ENCODE measurements around the gene PACS2.

Gene PACS2

GRCh38 chr14:105394714-105395537 lies 80.4 kb downstream of the PACS2 start:
- TF ChIP-seq ZFP30 (CRISPR knock-in tag; IDR thresholded peaks at IDR 0.05) (no peak), CSRNP3 (CRISPR knock-in tag; IDR thresholded peaks at IDR 0.05) (no peak), ARNTL (CRISPR knock-in tag; IDR thresholded peaks at IDR 0.05; ENCODE audit: borderline replicate concordance, low read depth) (no peak), TOX (CRISPR knock-in tag; IDR thresholded peaks at IDR 0.05; ENCODE audit: borderline replicate concordance) (no peak)
- no peak for ATAC-seq

GRCh38 chr14:105395538-105395854 lies 80.9 kb downstream of the PACS2 start:
- no peak for ATAC-seq
- TF ChIP-seq ZFP30 (CRISPR knock-in tag; IDR thresholded peaks at IDR 0.05): no peak
- no peak for TF ChIP-seq CSRNP3 (CRISPR knock-in tag; IDR thresholded peaks at IDR 0.05)
- TF ChIP-seq OSR1 (CRISPR knock-in tag; IDR thresholded peaks at IDR 0.05): no peak
- TF ChIP-seq ZC3H10 (CRISPR knock-in tag; IDR thresholded peaks at IDR 0.05): no peak
- TF ChIP-seq PATZ1 (CRISPR knock-in tag; IDR thresholded peaks at IDR 0.05; ENCODE audit: borderline replicate concordance): no peak

GRCh38 chr14:105397350-105397931 lies 82.9 kb downstream of the PACS2 start:
- no peak for TF ChIP-seq CREB5 (CRISPR knock-in tag; IDR thresholded peaks at IDR 0.05; ENCODE audit: low read depth)
- TF ChIP-seq TOX (CRISPR knock-in tag; IDR thresholded peaks at IDR 0.05; ENCODE audit: borderline replicate concordance): no peak
- no peak for TF ChIP-seq TSHZ2 (CRISPR knock-in tag; IDR thresholded peaks at IDR 0.05)
- TF ChIP-seq ZNF8 (CRISPR knock-in tag; IDR thresholded peaks at IDR 0.05): no peak
- ATAC-seq: no peak

GRCh38 chr14:105398044-105398725 lies 83.6 kb downstream of the PACS2 start, which contains the start of gene TEX22:
Gene TEX22, plus strand, starts transcription at chr14:105398538. Its CDS starts 803 bp downstream, at chr14:105399341.
- ATAC-seq: peak; percentile 90
- TF ChIP-seq GLIS3 (CRISPR knock-in tag; IDR thresholded peaks at IDR 0.05): no peak
- TF ChIP-seq ZC3H10 (CRISPR knock-in tag; IDR thresholded peaks at IDR 0.05): no peak
- TF ChIP-seq ZNF565 (CRISPR knock-in tag; conservative IDR thresholded peaks at IDR 0.05; ENCODE audit: low read depth): no peak
- TF ChIP-seq ISL1 (CRISPR knock-in tag; IDR thresholded peaks at IDR 0.05): no peak
- TF ChIP-seq CSDC2 (CRISPR knock-in tag; IDR thresholded peaks at IDR 0.05): 0 out of 2 replicates have a peak, but pooled peaks have one; percentile 20
- no peak for TF ChIP-seq ZFP30 (CRISPR knock-in tag; IDR thresholded peaks at IDR 0.05)
